Astrocyte (in vitro differentiated cells and primary cell): ENCODE measurements around the gene U2AF1L4. TPM values are rescaled to one million over a fixed set of nuclear protein-coding genes. Genes with fewer than 3 reads are reported as not detected.
"Not testable (repeated sequence)": the region's sequence is repeated elsewhere in the genome, so short reads cannot be mapped to it uniquely, and the experiment has no call there.

Experiments used
- DNase-seq: peaks from one replicate; pipeline ENCODE4 v3.0.0-alpha.2; 2010; ENCODE audit warnings: low read depth
- FAIRE-seq: peaks from 2 replicates; lab custom pipeline; 2011; peaks lifted over from hg19 to GRCh38; lab: Jason Lieb, UNC
- H2AFZ ChIP-seq: 2 replicates; pipeline ENCODE4 v1.6.0; 2012; ENCODE audit warnings: low read depth, low read length, inconsistent platforms
- H3K27ac ChIP-seq: 2 replicates; pipeline ENCODE4 v1.5.1; 2011; ENCODE audit warnings: low read depth, low read length, inconsistent platforms
- H3K27me3 ChIP-seq: 2 replicates; pipeline ENCODE4 v1.6.0; 2011; ENCODE audit warnings: low read length, inconsistent platforms; ENCODE audit not compliant: insufficient read depth
- H3K36me3 ChIP-seq: 2 replicates; pipeline ENCODE4 v1.5.1; 2011; ENCODE audit warnings: low read length, inconsistent platforms; ENCODE audit not compliant: insufficient read depth
- H3K4me1 ChIP-seq: 2 replicates; pipeline ENCODE4 v1.5.1; 2011; ENCODE audit warnings: low read length, inconsistent platforms; ENCODE audit not compliant: insufficient read depth
- H3K4me2 ChIP-seq: 2 replicates; pipeline ENCODE4 v1.6.0; 2012; ENCODE audit warnings: low read length, inconsistent platforms
- H3K4me3 ChIP-seq: 2 replicates; pipeline ENCODE4 v1.5.1; 2011; ENCODE audit warnings: low read depth, mild to moderate bottlenecking, low read length, inconsistent platforms; ENCODE audit not compliant: insufficient read depth
- H3K79me2 ChIP-seq: 2 replicates; pipeline ENCODE4 v1.6.0; 2012; ENCODE audit warnings: mild to moderate bottlenecking, low read length, inconsistent platforms; ENCODE audit not compliant: insufficient read depth
- H3K9ac ChIP-seq: 2 replicates; pipeline ENCODE4 v1.6.0; 2012; ENCODE audit warnings: mild to moderate bottlenecking, low read length, inconsistent platforms
- H3K9me3 ChIP-seq: 2 replicates; pipeline ENCODE4 v1.5.1; 2012; ENCODE audit warnings: low read depth, mild to moderate bottlenecking, low read length, inconsistent platforms; ENCODE audit not compliant: insufficient read depth
- H4K20me1 ChIP-seq: 2 replicates; pipeline ENCODE4 v1.6.0; 2012; ENCODE audit warnings: low read length, inconsistent platforms; ENCODE audit not compliant: insufficient read depth
- H3K27ac Mint-ChIP-seq: one replicate; pipeline ENCODE4 v1.8.0; 2021; ENCODE audit warnings: mild to moderate bottlenecking, mixed read lengths; ENCODE audit not compliant: unreplicated experiment
- H3K27me3 Mint-ChIP-seq: one replicate; pipeline ENCODE4 v1.8.0; 2021; ENCODE audit warnings: low read depth, mixed read lengths; ENCODE audit not compliant: unreplicated experiment
- H3K36me3 Mint-ChIP-seq: one replicate; pipeline ENCODE4 v1.8.0; 2021; ENCODE audit warnings: low read depth, mixed read lengths; ENCODE audit not compliant: unreplicated experiment
- H3K4me1 Mint-ChIP-seq: one replicate; pipeline ENCODE4 v1.8.0; 2021; ENCODE audit warnings: low read depth, mixed read lengths; ENCODE audit not compliant: unreplicated experiment
- H3K4me3 Mint-ChIP-seq: one replicate; pipeline ENCODE4 v1.8.0; 2021; ENCODE audit warnings: mild to moderate bottlenecking, moderate library complexity, mixed read lengths; ENCODE audit not compliant: unreplicated experiment
- H3K9me3 Mint-ChIP-seq: one replicate; pipeline ENCODE4 v1.8.0; 2021; ENCODE audit warnings: mild to moderate bottlenecking, mixed read lengths; ENCODE audit not compliant: unreplicated experiment
- CTCF ChIP-seq: IDR thresholded peaks from 2 replicates; pipeline ENCODE4 v1.5.1; 2011; ENCODE audit warnings: low read depth, mild to moderate bottlenecking, inconsistent platforms, low read length, moderate library complexity; ENCODE audit not compliant: insufficient read depth
- EZH2 ChIP-seq: IDR thresholded peaks from 2 replicates; pipeline ENCODE4 v1.6.1; 2012; ENCODE audit warnings: mild to moderate bottlenecking, low read length, inconsistent platforms; ENCODE audit not compliant: insufficient read depth
- total RNA-seq: library from RNA; stranded (reverse); gene quantifications from 2 replicates; pipeline ENCODE4 v1.2.1, GENCODE V29; 2021

Gene U2AF1L4
- total RNA-seq, 1 donor from 2014 or later, result 15.7 TPM

GRCh38 chr19:35774274-35775045 lies 29.2 kb upstream of the U2AF1L4 start:
- FAIRE-seq (no peak), DNase-seq (no peak)
- Histone ChIP-seq H3K79me2 (peaks cover 5% of the 10 kb centered on the region), H4K20me1 (peaks cover 9% of the 10 kb centered on the region), H3K36me3 (no peaks in the 10 kb centered on the region), H3K27ac (no peak overlapping the region), H3K4me3 (peak overlapping the region; percentile 61), H3K4me2 (peak overlapping the region; percentile 93), H2AFZ (peak overlapping the region; percentile 23), H3K9ac (no peak overlapping the region), H3K4me1 (peaks cover 13% of the 10 kb centered on the region), H3K27me3 (no peaks in the 10 kb centered on the region), H3K9me3 (no peaks in the 10 kb centered on the region)
- H3K4me1 Mint-ChIP-seq, result peaks cover 7% of the 10 kb centered on the region
- H3K4me3 Mint-ChIP-seq, result peak overlapping the region; percentile 84
- peak overlapping the region; percentile 88 for H3K27ac Mint-ChIP-seq
- TF ChIP-seq CTCF, result no peak
- TF ChIP-seq EZH2, result no peak
- peaks cover 15% of the 10 kb centered on the region for H3K27me3 Mint-ChIP-seq
- H3K36me3 Mint-ChIP-seq, result no peaks in the 10 kb centered on the region
- peaks cover 4% of the 10 kb centered on the region for H3K9me3 Mint-ChIP-seq

DNA sequence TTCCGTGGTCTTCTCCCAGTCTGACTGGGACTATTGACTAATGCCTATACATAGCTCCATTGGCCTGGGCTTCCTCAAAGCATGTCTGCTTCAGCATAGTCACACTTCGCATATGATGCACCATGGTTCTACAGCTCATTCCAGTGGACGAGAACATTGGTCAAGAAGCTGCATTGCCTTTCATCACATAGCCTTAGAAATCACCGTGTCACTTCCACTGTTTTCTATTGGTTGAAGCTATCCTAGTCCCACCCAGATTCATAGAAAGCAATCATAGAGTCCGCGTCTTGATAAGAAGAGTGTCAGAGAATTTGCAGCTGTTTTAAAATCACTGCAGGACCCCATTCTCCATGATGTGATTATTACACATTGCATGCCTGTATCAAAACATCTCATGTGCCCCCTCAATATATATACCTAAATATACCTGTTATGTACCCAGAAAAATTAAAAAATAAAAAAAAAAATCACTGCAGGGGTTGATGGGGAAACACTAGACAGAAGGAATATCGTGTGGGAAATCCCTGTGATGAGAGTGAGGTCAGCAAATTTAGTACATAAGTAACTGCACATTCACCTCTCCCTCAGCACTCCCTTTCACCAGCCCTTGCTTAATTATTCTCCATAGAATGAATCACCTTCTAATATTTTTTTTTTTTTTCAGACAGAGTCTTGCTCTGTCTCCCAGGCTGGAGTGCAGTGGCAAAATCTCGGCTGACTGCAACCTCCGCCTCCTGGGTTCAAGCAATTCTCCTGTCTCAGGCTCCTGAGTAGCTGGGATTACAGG lies 28.0 kb upstream of the U2AF1L4 start:
- no peak for FAIRE-seq
- peaks cover 15% of the 10 kb centered on the region for H3K27me3 Mint-ChIP-seq
- peaks cover 9% of the 10 kb centered on the region for H4K20me1 ChIP-seq

DNA sequence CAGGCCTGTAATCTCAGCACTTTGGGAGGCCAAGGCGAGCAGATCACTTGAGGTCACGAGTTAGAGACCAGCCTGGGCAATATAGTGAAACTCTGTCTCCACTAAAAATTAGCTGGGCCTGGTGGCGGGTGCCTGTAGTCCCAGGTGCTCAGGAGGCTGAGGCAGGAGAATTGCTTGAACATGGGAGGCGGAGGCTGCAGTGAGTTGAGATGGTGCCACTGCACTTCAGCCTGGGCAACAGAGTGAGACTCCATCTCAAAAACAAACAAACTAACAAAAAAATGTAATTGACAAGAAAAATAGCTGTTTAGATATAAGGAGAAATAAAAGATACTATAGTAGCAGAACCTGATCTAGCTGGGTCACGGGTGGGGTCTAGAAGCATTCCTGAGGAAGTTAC lies 27.1 kb upstream of the U2AF1L4 start:
- H3K4me3 Mint-ChIP-seq, H3K9me3 Mint-ChIP-seq, H3K9me3 ChIP-seq, H3K27me3 ChIP-seq, FAIRE-seq, H3K4me3 ChIP-seq, H3K79me2 ChIP-seq, H3K36me3 Mint-ChIP-seq, H3K27ac ChIP-seq, H3K36me3 ChIP-seq, H3K4me1 Mint-ChIP-seq, DNase-seq, H4K20me1 ChIP-seq, H3K4me2 ChIP-seq, H3K9ac ChIP-seq, H3K27ac Mint-ChIP-seq, H2AFZ ChIP-seq: not testable (repeated sequence)
- H3K27me3 Mint-ChIP-seq, result peaks cover 15% of the 10 kb centered on the region
- H3K4me1 ChIP-seq, result peaks cover 13% of the 10 kb centered on the region

More for the DNA sequence above, 28.0 kb upstream of the U2AF1L4 start:
- H3K79me2 ChIP-seq, result peaks cover 5% of the 10 kb centered on the region
- Mint-ChIP-seq H3K4me3 (no peak overlapping the region), H3K4me1 (peaks cover 7% of the 10 kb centered on the region), H3K27ac (no peak overlapping the region), H3K36me3 (no peaks in the 10 kb centered on the region), H3K9me3 (peaks cover 4% of the 10 kb centered on the region)
- DNase-seq, result peak; percentile 12
- H3K27ac ChIP-seq, result no peak overlapping the region
- H3K4me1 ChIP-seq, result peaks cover 13% of the 10 kb centered on the region
- no peak overlapping the region for H3K9ac ChIP-seq
- no peak overlapping the region for H3K4me3 ChIP-seq
- no peak overlapping the region for H2AFZ ChIP-seq
- TF ChIP-seq EZH2 (no peak), CTCF (no peak)
- no peak overlapping the region for H3K4me2 ChIP-seq
- H3K36me3 ChIP-seq, result peaks cover 2% of the 10 kb centered on the region
- no peaks in the 10 kb centered on the region for H3K27me3 ChIP-seq
- H3K9me3 ChIP-seq, result no peaks in the 10 kb centered on the region
